Lower leg skin (tissue), 4 donors: ENCODE results near the gene PSME4. TPM values are rescaled to one million over a fixed set of nuclear protein-coding genes. Genes with fewer than 3 reads are reported as not detected.

Experiments
- DNase-seq, 2 donors: peaks; one replicate each; pipeline ENCODE4 v3.0.0-alpha.2; 2019; ENCODE audit warnings: low spot score in 2 of 2
- H3K4me3 ChIP-seq: fragments of 200-600 bp; sonication (generic); 2 replicates; pipeline ENCODE4 v1.5.1; 2017; ENCODE audit warnings: mild to moderate bottlenecking, low read depth; ENCODE audit not compliant: poor library complexity, severe bottlenecking
- POLR2A ChIP-seq, 2 donors: fragments of 450-650 bp; IDR thresholded peaks; one replicate each; pipeline ENCODE4 v1.6.1; 2016 to 2017; ENCODE audit warnings: antibody characterized with exemption in 2 of 2, mild to moderate bottlenecking in 1 of 2, moderate library complexity in 1 of 2
- WGBS, 2 donors: methylation state at CpG; one replicate each; pipeline ENCODE4 v1.1.5; 2018; 5-methylcytosine and 5-hydroxymethylcytosine counted together
- intact Hi-C: fragments of 100-400 bp; cut with DNase I; formaldehyde crosslinking; loops from one replicate; pipeline ENCODE4 v1.15.0; 2023; ENCODE audit warnings: low total_unique reads
- total RNA-seq, 4 donors: library from RNA; depleted of rRNA; stranded (reverse); fragments of >200 nt; gene quantifications; one replicate each; pipeline ENCODE4 v1.1.0, GENCODE V29; 2016
- TF ChIP-seq, protein P1 (sequence below), 3 donors: fragments of 450-650 bp; IDR thresholded peaks; one replicate each; pipeline ENCODE4 v1.5.1; 2016; ENCODE audit warnings: antibody characterized with exemption in 3 of 3, mild to moderate bottlenecking in 3 of 3, moderate library complexity in 2 of 3

Gene PSME4
- total RNA-seq, 4 donors from 2014 or later = 29.7 to 42.2 (median 32.6) TPM

DNA sequence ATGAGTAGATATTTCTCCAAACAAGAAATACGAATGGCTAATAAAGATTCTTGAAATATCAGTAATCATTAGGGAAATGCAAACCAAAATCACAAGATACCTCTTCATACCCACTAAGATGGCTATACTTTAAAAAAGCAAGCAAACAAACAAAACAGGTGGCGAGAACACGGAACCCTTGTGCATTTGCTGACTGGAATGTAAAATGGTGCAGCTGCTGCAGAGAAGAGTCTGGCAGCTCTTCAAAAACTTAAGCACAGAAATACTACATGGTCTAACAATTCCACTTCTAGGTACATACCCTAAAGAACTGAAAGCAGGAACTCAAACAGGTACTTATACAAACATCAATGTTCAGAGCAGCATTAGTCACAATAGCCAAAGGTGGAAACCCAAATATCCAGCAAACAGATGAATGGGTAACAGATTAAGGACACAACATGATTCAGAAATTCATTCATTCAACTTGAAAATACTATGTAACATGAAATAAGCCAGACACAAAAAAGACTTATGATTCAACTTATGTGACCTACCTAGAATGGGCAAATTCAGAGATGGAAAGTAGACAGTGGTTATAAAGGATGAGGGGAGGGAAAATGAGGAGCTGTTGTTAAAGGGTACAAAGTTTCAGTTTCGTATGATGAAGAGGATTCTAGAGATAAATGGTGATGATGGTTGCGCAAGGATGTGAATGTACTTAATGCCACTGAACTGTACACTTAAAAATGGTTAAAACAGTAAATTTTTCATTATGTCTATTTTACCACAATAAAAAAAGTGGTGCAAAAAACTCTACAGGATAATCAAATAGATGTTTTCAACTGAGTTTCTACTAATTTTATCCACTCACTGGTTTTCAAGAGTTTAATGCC is 84.2 kb downstream of the PSME4 start:
- TF ChIP-seq POLR2A (IDR thresholded peaks at IDR 0.05) = no peak
- TF ChIP-seq, protein P1, sequence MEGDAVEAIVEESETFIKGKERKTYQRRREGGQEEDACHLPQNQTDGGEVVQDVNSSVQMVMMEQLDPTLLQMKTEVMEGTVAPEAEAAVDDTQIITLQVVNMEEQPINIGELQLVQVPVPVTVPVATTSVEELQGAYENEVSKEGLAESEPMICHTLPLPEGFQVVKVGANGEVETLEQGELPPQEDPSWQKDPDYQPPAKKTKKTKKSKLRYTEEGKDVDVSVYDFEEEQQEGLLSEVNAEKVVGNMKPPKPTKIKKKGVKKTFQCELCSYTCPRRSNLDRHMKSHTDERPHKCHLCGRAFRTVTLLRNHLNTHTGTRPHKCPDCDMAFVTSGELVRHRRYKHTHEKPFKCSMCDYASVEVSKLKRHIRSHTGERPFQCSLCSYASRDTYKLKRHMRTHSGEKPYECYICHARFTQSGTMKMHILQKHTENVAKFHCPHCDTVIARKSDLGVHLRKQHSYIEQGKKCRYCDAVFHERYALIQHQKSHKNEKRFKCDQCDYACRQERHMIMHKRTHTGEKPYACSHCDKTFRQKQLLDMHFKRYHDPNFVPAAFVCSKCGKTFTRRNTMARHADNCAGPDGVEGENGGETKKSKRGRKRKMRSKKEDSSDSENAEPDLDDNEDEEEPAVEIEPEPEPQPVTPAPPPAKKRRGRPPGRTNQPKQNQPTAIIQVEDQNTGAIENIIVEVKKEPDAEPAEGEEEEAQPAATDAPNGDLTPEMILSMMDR (IDR thresholded peaks at IDR 0.05) = no peak
- intact Hi-C loops = no loop called here
- no peak overlapping the region for H3K4me3 ChIP-seq
- DNase-seq = no peak
- WGBS, 2 donors = 90 to 91% methylated on average over 5 of the region's 5 CpGs

DNA sequence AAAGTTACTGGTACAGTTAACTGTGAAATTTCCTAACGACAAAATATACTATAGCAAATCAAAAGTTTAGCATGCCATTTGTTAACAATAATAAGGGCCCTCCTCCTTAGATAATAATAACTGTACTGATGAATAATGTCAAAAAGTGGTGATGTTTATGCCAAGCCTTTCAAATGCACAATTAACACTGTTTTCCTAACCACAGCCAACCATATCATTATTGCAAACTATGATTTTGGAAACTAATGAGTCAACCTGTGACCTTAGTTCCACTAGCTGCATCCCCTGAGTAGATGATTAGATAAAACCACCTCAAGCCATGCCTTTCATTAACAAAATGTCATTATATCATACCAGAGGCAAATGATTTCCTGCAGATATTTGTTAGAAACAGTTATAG is 85.9 kb downstream of the PSME4 start:
- H3K4me3 ChIP-seq = no peak overlapping the region
- TF ChIP-seq, protein P1 (IDR thresholded peaks at IDR 0.05) = no peak
- no peak for TF ChIP-seq POLR2A (IDR thresholded peaks at IDR 0.05)
- intact Hi-C loops = no loop called here
- 91 to 100% methylated on average over 1 of the region's 1 CpG for WGBS, 2 donors
- no peak for DNase-seq

DNA sequence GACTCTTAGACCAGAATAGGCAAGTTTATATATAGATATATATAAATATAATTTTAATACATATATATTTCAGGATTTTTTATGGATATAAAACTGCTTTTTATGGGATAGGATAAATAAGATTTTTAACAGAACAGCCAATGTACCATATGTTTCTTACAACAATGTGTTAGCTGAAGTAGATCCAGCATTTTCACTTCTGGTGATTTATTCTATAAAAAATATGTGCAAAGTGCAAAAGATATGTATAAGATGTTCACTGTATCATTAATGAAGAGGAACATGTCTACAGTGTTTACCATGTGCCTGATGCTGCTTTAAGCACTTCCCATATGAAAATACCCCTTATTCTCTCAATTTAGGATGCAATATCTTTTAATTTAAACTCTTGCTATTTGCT is 88.8 kb downstream of the PSME4 start:
- intact Hi-C loops = no loop called here
- no peak for TF ChIP-seq POLR2A (IDR thresholded peaks at IDR 0.05)
- TF ChIP-seq, protein P1 (IDR thresholded peaks at IDR 0.05) = no peak
- H3K4me3 ChIP-seq = no peak overlapping the region
- no peak for DNase-seq

DNA sequence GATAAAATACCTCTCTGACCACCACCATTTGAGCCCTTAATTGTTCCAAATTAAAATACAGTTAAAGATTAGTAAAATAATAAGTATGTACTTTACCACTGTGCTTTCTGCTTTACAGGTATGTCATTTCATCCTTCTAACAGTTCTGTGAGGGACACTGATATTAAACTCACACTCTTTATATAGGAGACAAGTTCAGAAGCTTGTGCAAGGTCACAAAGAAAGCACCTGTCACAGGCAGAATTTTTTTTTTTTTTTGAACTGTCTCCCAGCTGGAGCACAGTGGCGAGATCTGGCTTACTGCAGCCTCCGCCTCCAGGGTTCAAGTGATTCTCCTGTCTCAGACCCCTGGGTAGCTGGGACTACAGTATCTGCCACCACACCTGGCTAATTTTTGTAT is 89.4 kb downstream of the PSME4 start:
- DNase-seq = no peak
- intact Hi-C loops = no loop called here
- no peak overlapping the region for H3K4me3 ChIP-seq
- 72 to 95% methylated on average over 2 of the region's 2 CpGs for WGBS, 2 donors
- TF ChIP-seq, protein P1 (IDR thresholded peaks at IDR 0.05) = no peak
- TF ChIP-seq POLR2A (IDR thresholded peaks at IDR 0.05) = no peak

DNA sequence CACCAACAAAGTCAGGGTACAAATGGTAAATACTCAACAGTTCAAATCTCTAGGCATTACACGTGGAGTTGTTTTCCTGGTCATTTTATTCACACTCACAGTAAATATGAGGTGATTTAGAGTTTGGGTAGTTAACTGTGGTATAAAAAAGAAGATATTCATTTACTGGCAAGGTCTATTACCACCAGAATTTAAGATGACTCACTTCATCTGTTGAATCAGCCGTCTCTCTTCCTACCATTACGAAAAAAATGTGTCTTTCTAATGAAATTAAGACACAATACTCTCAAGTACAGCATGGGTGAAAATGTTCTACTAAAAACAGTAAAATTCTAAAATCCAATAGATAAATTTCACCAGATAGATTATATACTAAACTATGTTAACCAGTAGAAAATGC is 90.0 kb downstream of the PSME4 start:
- TF ChIP-seq, protein P1 (IDR thresholded peaks at IDR 0.05) = no peak
- TF ChIP-seq POLR2A (IDR thresholded peaks at IDR 0.05) = no peak
- no peak for DNase-seq
- 78 to 82% methylated on average over 3 of the region's 3 CpGs for WGBS, 2 donors
- intact Hi-C loops = no loop called here
- H3K4me3 ChIP-seq = no peak overlapping the region

DNA sequence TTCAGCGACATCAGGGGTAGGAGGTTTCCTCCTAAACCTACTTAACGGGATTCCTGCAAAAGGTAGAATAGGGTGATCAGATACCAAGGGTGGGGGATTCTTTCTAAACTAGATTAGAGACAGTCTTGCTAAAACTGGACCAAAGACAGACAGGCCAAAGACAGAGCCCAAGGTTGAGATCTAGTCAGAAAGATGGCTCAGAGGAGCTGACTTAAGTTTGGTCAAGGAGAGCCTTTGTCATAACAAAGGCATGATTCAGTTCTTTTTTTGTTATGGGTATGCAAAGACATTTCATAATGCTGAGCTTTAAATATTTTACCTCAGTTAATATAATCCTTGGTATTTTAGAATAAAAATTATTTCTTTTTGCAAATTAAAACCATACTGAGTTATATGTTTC is 93.2 kb downstream of the PSME4 start:
- intact Hi-C loops = no loop called here
- no peak for DNase-seq
- 97 to 98% methylated on average over 2 of the region's 2 CpGs for WGBS, 2 donors
- no peak for TF ChIP-seq POLR2A (IDR thresholded peaks at IDR 0.05)
- TF ChIP-seq, protein P1 (IDR thresholded peaks at IDR 0.05) = no peak
- H3K4me3 ChIP-seq = no peak overlapping the region
